ENCODE data around the gene RAPGEF5. TPM values are rescaled to one million over a fixed set of nuclear protein-coding genes. Genes with fewer than 3 reads are reported as not detected.

RAPGEF5 gene
- total and polyA plus RNA-seq, 2 donors (not counting 3 experiments of a cell fraction or from before 2014, with no cell fraction given): 10.0 to 43.2 TPM

DNA sequence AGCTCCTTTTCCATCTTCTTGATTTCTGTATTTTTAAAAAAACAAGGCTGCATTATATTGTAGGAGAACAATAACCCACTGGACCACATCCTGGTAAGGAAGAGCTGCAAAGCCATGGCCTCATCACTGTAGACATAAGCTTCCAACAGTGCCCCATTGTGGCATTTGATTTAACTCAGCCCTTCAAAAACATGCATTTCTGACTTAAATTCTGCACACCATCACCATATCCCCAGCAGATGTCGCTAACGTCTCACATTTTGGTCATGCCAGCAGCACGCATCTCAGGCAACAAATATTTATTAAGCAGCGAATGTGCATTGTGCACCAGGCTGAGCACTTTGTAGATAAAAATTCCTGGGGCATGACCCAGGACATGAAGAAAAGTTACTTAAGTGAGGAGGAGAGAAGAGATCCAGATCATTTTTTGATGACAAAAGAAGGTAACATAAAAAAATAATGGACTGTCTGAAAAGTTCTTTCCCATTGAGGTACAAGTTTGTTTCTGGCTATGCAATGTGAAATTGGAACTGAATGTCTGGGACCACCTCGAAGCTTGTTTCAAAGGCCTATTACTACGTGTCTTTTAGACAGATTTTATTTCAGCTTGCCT is 246.6 kb downstream of the RAPGEF5 start:
- Histone ChIP-seq H3K4me2 (ENCODE audit: insufficient read depth, low read length) (no peak overlapping the region), H4K20me1 (replicated peaks; ENCODE audit: control insufficient read depth, extremely low read depth, insufficient read depth, low read length) (no peaks in the 10 kb centered on the region), H3K9ac (replicated peaks; ENCODE audit: extremely low read depth, insufficient read depth, low read length) (peak overlapping the region; percentile 12), H3K36me3 (ENCODE audit: control insufficient read depth in 2 of 2, extremely low read depth in 1 of 2, insufficient read depth in 2 of 2, low read length in 2 of 2) (no peaks in the 10 kb centered on the region), H3K9me3 (replicated peaks; ENCODE audit: control insufficient read depth, insufficient read depth, low read length) (no peaks in the 10 kb centered on the region), H3K4me3 (replicated peaks in 1 of 3; ENCODE audit: insufficient read depth in 1 of 3, low read depth in 1 of 3, low read length in 3 of 3) (no peak overlapping the region), H3K9me1 (replicated peaks; ENCODE audit: control insufficient read depth, extremely low read depth, insufficient read depth, low read length) (no peaks in the 10 kb centered on the region), H3K4me1 (ENCODE audit: control insufficient read depth, extremely low read depth, insufficient read depth, low read length) (peaks cover 15% of the 10 kb centered on the region), H3K79me2 (ENCODE audit: control insufficient read depth, insufficient read depth, low read length) (no peaks in the 10 kb centered on the region), H3K27me3 (ENCODE audit: control insufficient read depth in 2 of 2, insufficient read depth in 2 of 2, low read length in 2 of 2) (no peaks in the 10 kb centered on the region), H2AFZ (ENCODE audit: low read depth, low read length) (peak overlapping the region; percentile 29), H3K27ac (ENCODE audit: insufficient read depth, low read depth, low read length) (peak overlapping the region; percentile 24)
- DNase-seq (ENCODE audit: low read depth, low spot score) (peak; percentile 93), FAIRE-seq (peak; percentile 93)
- TF ChIP-seq JUN (IDR thresholded peaks at IDR 0.05; ENCODE audit: borderline replicate concordance, insufficient read depth, insufficient read length, low read depth): no peak
- peak; percentile 65 to 77 for TF ChIP-seq CTCF (IDR thresholded peaks at IDR 0.05; ENCODE audit: extremely low read depth in 1 of 2, insufficient read depth in 1 of 2, low read depth in 1 of 2, low read length in 2 of 2)
- CTCF ChIA-PET: interaction anchor here (0.6 to 4.9 kb wide), 69 partner anchors 8 to 399 kb away, joined by 3 to 88 read pairs (median 5); partner anchors contain the start of gene STEAP1B
- intact Hi-C loops (cut with micrococcal nuclease) (loop anchor here (1.0 to 5.0 kb wide), 8 partner anchors 46 to 390 kb away; partner anchors contain the start of genes RAPGEF5 and STEAP1B), dilution Hi-C loops (cut with MboI; ENCODE audit: extremely low pct_ligation_motif_present, low sequenced_read_pairs) (loop anchor here (25.0 kb wide), 1 partner anchor 352 kb away; no protein-coding TSS in a partner anchor)
- POLR2A ChIA-PET: no interaction called here
- no TSS peak for BruUV-seq (replicated peaks)

GRCh38 chr7:22109761-22110160 is 247.2 kb downstream of the RAPGEF5 start:
- Histone ChIP-seq H3K4me1 (ENCODE audit: control insufficient read depth, extremely low read depth, insufficient read depth, low read length) (peaks cover 11% of the 10 kb centered on the region), H3K27me3 (ENCODE audit: control insufficient read depth in 2 of 2, insufficient read depth in 2 of 2, low read length in 2 of 2) (no peaks in the 10 kb centered on the region), H3K27ac (ENCODE audit: insufficient read depth, low read depth, low read length) (no peak overlapping the region), H2AFZ (ENCODE audit: low read depth, low read length) (no peak overlapping the region), H3K4me3 (replicated peaks in 1 of 3; ENCODE audit: insufficient read depth in 1 of 3, low read depth in 1 of 3, low read length in 3 of 3) (no peak overlapping the region), H3K9me3 (replicated peaks; ENCODE audit: control insufficient read depth, insufficient read depth, low read length) (no peaks in the 10 kb centered on the region), H3K9me1 (replicated peaks; ENCODE audit: control insufficient read depth, extremely low read depth, insufficient read depth, low read length) (no peaks in the 10 kb centered on the region), H3K79me2 (ENCODE audit: control insufficient read depth, insufficient read depth, low read length) (no peaks in the 10 kb centered on the region), H3K4me2 (ENCODE audit: insufficient read depth, low read length) (no peak overlapping the region), H3K36me3 (ENCODE audit: control insufficient read depth in 2 of 2, extremely low read depth in 1 of 2, insufficient read depth in 2 of 2, low read length in 2 of 2) (no peaks in the 10 kb centered on the region), H3K9ac (replicated peaks; ENCODE audit: extremely low read depth, insufficient read depth, low read length) (no peak overlapping the region), H4K20me1 (replicated peaks; ENCODE audit: control insufficient read depth, extremely low read depth, insufficient read depth, low read length) (no peaks in the 10 kb centered on the region)
- no TSS peak for BruUV-seq (replicated peaks)
- TF ChIP-seq CTCF (IDR thresholded peaks at IDR 0.05; ENCODE audit: extremely low read depth in 1 of 2, insufficient read depth in 1 of 2, low read depth in 1 of 2, low read length in 2 of 2) (peak; percentile 27 to 42), FOS (IDR thresholded peaks at IDR 0.05; ENCODE audit: borderline replicate concordance, insufficient read depth, low read length) (no peak)
- DNase-seq (ENCODE audit: low read depth, low spot score) (no peak), FAIRE-seq (no peak)
- POLR2A ChIA-PET: no interaction called here
- CTCF ChIA-PET: interaction anchor here (0.6 to 4.9 kb wide), 66 partner anchors 8 to 400 kb away, joined by 3 to 88 read pairs (median 5); partner anchors contain the start of gene STEAP1B
- dilution Hi-C loops (cut with MboI; ENCODE audit: extremely low pct_ligation_motif_present, low sequenced_read_pairs): loop anchor here (25.0 kb wide), 1 partner anchor 353 kb away; no protein-coding TSS in a partner anchor
- intact Hi-C loops (cut with micrococcal nuclease): loop anchor here (1.0 to 5.0 kb wide), 8 partner anchors 47 to 391 kb away; partner anchors contain the start of genes RAPGEF5 and STEAP1B

Data from endothelial cell of umbilical vein (primary cell).